HEK293T (cell line): ENCODE measurements around the gene VRK2.

Source experiments
- ARNT ChIP-seq: fragments of 450-650 bp; IDR thresholded peaks from 2 replicates; pipeline ENCODE4 v1.6.1; 2017; ENCODE audit warnings: mild to moderate bottlenecking
- BHLHE40 ChIP-seq: fragments of 450-650 bp; IDR thresholded peaks from 2 replicates; pipeline ENCODE4 v1.6.1; 2016; ENCODE audit warnings: mild to moderate bottlenecking, moderate library complexity, borderline replicate concordance
- ELF4 ChIP-seq: fragments of 450-650 bp; IDR thresholded peaks from 2 replicates; pipeline ENCODE4 v1.6.1; 2017; ENCODE audit warnings: antibody characterized with exemption
- FOXA1 ChIP-seq: fragments of 450-650 bp; IDR thresholded peaks from 2 replicates; pipeline ENCODE4 v1.6.1; 2016; ENCODE audit warnings: mild to moderate bottlenecking
- FOXK2 ChIP-seq: fragments of 450-650 bp; IDR thresholded peaks from 2 replicates; pipeline ENCODE4 v1.6.1; 2016; ENCODE audit warnings: mild to moderate bottlenecking
- FOXM1 ChIP-seq: fragments of 450-650 bp; IDR thresholded peaks from 2 replicates; pipeline ENCODE4 v1.6.1; 2017; ENCODE audit warnings: mild to moderate bottlenecking, borderline replicate concordance
- HDGF ChIP-seq: fragments of 450-650 bp; IDR thresholded peaks from 2 replicates; pipeline ENCODE4 v1.6.1; 2017; ENCODE audit warnings: antibody characterized with exemption, borderline replicate concordance
- L3MBTL2 ChIP-seq: fragments of 450-650 bp; conservative IDR thresholded peaks from 2 replicates; pipeline ENCODE4 v1.6.1; 2016; ENCODE audit warnings: mild to moderate bottlenecking
- LEF1 ChIP-seq: fragments of 450-650 bp; IDR thresholded peaks from 2 replicates; pipeline ENCODE4 v1.6.1; 2017; ENCODE audit warnings: mild to moderate bottlenecking, borderline replicate concordance
- NFRKB ChIP-seq: fragments of 450-650 bp; IDR thresholded peaks from 2 replicates; pipeline ENCODE4 v1.6.1; 2016; ENCODE audit warnings: mild to moderate bottlenecking, moderate library complexity
- PKNOX1 ChIP-seq: fragments of 450-650 bp; IDR thresholded peaks from 2 replicates; pipeline ENCODE4 v1.6.1; 2016
- SP1 ChIP-seq: fragments of 450-650 bp; IDR thresholded peaks from 2 replicates; pipeline ENCODE4 v1.6.1; 2017
- SUZ12 ChIP-seq: fragments of 450-650 bp; IDR thresholded peaks from 2 replicates; pipeline ENCODE4 v1.6.1; 2016; ENCODE audit warnings: mild to moderate bottlenecking
- ZNF384 ChIP-seq: fragments of 450-650 bp; IDR thresholded peaks from 2 replicates; pipeline ENCODE4 v1.6.1; 2016

- TF ChIP-seq FOXK2: no peak
- TF ChIP-seq ZNF384: no peak
- TF ChIP-seq ELF4: no peak
- TF ChIP-seq NFRKB: no peak
- TF ChIP-seq FOXM1: no peak
- no peak for TF ChIP-seq SP1
- no peak for TF ChIP-seq BHLHE40
- TF ChIP-seq FOXA1: no peak
- no peak for TF ChIP-seq PKNOX1
- TF ChIP-seq ARNT: no peak
- no peak for TF ChIP-seq HDGF
- no peak for TF ChIP-seq SUZ12
- TF ChIP-seq LEF1: no peak
- no peak for TF ChIP-seq L3MBTL2
These were observed 13.9 kb upstream of the VRK2 start for GRCh38 chr2:58032764-58033080.
